ENCODE measurements around the gene INPP4A.

The INPP4A gene

DNA sequence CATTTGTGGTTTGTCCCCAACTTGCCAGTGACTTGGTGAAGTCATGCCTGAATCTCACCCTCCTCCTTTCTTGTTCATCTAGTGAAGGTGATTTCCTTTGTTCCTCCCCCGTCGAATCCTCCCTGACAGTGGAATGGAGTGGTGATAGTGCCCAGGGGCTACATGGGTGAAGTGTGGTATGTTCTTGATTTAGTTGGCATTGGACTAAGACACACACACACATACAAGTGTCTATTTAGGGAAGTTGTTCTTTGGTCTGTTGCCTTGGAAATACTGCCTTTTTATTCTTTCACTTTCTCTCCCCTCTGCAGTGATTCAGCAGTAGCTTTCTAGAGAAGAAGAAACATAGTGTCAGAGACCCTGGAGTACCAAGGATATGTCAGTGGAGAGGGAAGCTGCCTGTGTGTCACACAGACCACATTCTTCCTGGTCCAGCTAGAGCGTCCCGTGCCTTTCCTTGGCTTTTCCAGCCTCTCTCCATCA is 10.9 kb downstream of the INPP4A start:
- H3K27me3 ChIP-seq (ENCODE audit: insufficient read depth, poor library complexity, severe bottlenecking), result no peaks in the 10 kb centered on the region
- DNase-seq (ENCODE audit: low read depth in 1 of 2, low spot score in 1 of 2), result peak in 1 of 2 experiments; percentile 54
- peak overlapping the region; percentile 57 for H3K27ac ChIP-seq (replicated peaks)
- peak overlapping the region; percentile 7; the same call in 1 of the 2 replicates for H3K4me3 ChIP-seq (replicated peaks; ENCODE audit: insufficient read depth, low read length)
- TF ChIP-seq SPI1 (IDR thresholded peaks at IDR 0.05; ENCODE audit: borderline replicate concordance, low read depth), result no peak; the same call in 1 of the 2 replicates

- Histone ChIP-seq H3K27ac (replicated peaks) (peak overlapping the region; percentile 11; the same call in 1 of the 2 replicates), H3K27me3 (ENCODE audit: insufficient read depth, poor library complexity, severe bottlenecking) (no peaks in the 10 kb centered on the region), H3K4me3 (replicated peaks; ENCODE audit: insufficient read depth, low read length) (no peak overlapping the region)
- TF ChIP-seq GABPA (IDR thresholded peaks at IDR 0.05; ENCODE audit: low read depth) (no peak), SPI1 (IDR thresholded peaks at IDR 0.05; ENCODE audit: borderline replicate concordance, low read depth) (no peak), POLR2AphosphoS5 (IDR thresholded peaks at IDR 0.05; ENCODE audit: low read depth) (no peak)
- TF ChIP-seq, protein P1, sequence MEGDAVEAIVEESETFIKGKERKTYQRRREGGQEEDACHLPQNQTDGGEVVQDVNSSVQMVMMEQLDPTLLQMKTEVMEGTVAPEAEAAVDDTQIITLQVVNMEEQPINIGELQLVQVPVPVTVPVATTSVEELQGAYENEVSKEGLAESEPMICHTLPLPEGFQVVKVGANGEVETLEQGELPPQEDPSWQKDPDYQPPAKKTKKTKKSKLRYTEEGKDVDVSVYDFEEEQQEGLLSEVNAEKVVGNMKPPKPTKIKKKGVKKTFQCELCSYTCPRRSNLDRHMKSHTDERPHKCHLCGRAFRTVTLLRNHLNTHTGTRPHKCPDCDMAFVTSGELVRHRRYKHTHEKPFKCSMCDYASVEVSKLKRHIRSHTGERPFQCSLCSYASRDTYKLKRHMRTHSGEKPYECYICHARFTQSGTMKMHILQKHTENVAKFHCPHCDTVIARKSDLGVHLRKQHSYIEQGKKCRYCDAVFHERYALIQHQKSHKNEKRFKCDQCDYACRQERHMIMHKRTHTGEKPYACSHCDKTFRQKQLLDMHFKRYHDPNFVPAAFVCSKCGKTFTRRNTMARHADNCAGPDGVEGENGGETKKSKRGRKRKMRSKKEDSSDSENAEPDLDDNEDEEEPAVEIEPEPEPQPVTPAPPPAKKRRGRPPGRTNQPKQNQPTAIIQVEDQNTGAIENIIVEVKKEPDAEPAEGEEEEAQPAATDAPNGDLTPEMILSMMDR (IDR thresholded peaks at IDR 0.05; ENCODE audit: insufficient read depth, low read length), result no peak
- TF ChIP-seq, protein P2, sequence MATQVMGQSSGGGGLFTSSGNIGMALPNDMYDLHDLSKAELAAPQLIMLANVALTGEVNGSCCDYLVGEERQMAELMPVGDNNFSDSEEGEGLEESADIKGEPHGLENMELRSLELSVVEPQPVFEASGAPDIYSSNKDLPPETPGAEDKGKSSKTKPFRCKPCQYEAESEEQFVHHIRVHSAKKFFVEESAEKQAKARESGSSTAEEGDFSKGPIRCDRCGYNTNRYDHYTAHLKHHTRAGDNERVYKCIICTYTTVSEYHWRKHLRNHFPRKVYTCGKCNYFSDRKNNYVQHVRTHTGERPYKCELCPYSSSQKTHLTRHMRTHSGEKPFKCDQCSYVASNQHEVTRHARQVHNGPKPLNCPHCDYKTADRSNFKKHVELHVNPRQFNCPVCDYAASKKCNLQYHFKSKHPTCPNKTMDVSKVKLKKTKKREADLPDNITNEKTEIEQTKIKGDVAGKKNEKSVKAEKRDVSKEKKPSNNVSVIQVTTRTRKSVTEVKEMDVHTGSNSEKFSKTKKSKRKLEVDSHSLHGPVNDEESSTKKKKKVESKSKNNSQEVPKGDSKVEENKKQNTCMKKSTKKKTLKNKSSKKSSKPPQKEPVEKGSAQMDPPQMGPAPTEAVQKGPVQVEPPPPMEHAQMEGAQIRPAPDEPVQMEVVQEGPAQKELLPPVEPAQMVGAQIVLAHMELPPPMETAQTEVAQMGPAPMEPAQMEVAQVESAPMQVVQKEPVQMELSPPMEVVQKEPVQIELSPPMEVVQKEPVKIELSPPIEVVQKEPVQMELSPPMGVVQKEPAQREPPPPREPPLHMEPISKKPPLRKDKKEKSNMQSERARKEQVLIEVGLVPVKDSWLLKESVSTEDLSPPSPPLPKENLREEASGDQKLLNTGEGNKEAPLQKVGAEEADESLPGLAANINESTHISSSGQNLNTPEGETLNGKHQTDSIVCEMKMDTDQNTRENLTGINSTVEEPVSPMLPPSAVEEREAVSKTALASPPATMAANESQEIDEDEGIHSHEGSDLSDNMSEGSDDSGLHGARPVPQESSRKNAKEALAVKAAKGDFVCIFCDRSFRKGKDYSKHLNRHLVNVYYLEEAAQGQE (IDR thresholded peaks at IDR 0.05; ENCODE audit: insufficient replicate concordance, low read depth), result no peak
- no peak for DNase-seq (ENCODE audit: low read depth in 1 of 2, low spot score in 1 of 2)
These were observed 12.5 kb downstream of the INPP4A start for GRCh38 chr2:98457045-98457696.

DNA sequence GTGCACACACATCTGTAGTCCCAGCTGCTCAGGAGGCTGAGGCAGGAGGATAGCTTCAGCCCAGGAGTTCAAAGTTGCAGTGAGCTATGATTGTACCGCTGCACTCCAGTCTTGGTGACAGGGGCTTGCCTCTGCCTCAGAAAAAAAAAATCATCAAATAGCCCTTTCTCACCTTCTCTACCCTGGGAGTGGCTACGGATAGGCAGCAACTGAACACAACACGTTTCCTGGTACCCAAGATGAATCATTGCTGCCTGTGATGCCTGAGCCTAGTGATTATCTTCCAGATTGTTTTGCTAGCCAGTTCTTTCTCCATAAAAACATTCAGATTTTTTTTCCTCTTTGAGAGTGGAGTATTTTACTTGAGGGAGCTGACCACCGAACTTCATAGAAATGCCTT is 13.5 kb downstream of the INPP4A start:
- no peak overlapping the region for H3K27ac ChIP-seq (replicated peaks)
- H3K27me3 ChIP-seq (ENCODE audit: insufficient read depth, poor library complexity, severe bottlenecking), result no peaks in the 10 kb centered on the region
- TF ChIP-seq GABPA (IDR thresholded peaks at IDR 0.05; ENCODE audit: low read depth) (no peak), SPI1 (IDR thresholded peaks at IDR 0.05; ENCODE audit: borderline replicate concordance, low read depth) (no peak), POLR2AphosphoS5 (IDR thresholded peaks at IDR 0.05; ENCODE audit: low read depth) (no peak)
- TF ChIP-seq, protein P1 (IDR thresholded peaks at IDR 0.05; ENCODE audit: insufficient read depth, low read length), result no peak
- TF ChIP-seq, protein P2 (IDR thresholded peaks at IDR 0.05; ENCODE audit: insufficient replicate concordance, low read depth), result no peak

DNA sequence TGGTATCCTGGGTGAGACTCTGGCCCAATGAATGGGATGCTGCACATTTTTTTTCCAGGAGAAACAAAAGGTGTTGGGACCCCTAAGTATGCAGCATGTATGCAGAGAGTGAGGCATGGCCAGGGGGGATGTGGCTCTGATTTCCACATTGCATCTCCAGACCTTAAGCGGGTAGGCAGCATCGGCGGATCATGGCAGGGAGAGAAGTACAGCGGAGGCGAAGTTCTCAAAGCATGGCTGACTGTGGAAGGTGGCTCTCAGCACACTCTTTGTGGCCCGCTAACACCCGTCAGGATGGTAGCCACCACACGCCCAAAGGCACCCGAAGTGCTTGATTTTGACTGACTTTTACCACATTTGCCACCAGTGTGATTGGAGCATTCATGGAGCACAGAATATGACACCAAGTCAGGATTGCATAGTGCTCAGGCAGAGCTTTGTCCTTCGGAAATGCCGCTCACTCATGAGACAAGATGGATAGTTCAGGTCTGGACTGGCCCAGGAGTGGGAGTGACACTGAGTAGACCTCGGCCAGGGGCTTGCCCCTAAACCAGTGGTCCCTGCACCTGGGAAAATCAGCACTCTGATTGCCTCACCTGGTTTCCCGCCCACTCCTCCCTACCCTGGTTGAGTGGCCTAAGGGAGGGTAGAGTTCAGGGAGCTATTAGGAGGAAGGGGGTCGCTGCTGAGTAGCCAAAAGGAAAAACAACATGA is 14.2 kb downstream of the INPP4A start:
- H3K27me3 ChIP-seq (ENCODE audit: insufficient read depth, poor library complexity, severe bottlenecking), result no peaks in the 10 kb centered on the region
- peak overlapping the region; percentile 96 for H3K27ac ChIP-seq (replicated peaks)
- DNase-seq (ENCODE audit: low read depth in 1 of 2, low spot score in 1 of 2), result no peak
- TF ChIP-seq POLR2AphosphoS5 (IDR thresholded peaks at IDR 0.05; ENCODE audit: low read depth), result no peak
- TF ChIP-seq GABPA (IDR thresholded peaks at IDR 0.05; ENCODE audit: low read depth), result no peak
- TF ChIP-seq, protein P2 (IDR thresholded peaks at IDR 0.05; ENCODE audit: insufficient replicate concordance, low read depth), result no peak
- TF ChIP-seq, protein P1 (IDR thresholded peaks at IDR 0.05; ENCODE audit: insufficient read depth, low read length), result no peak
- TF ChIP-seq SPI1 (IDR thresholded peaks at IDR 0.05; ENCODE audit: borderline replicate concordance, low read depth), result no peak
- H3K4me3 ChIP-seq (replicated peaks; ENCODE audit: insufficient read depth, low read length), result no peak overlapping the region

More for the DNA sequence above, 13.5 kb downstream of the INPP4A start:
- H3K4me3 ChIP-seq (replicated peaks; ENCODE audit: insufficient read depth, low read length), result no peak overlapping the region
- no peak for DNase-seq (ENCODE audit: low read depth in 1 of 2, low spot score in 1 of 2)

Data from HL-60 (cell line).